Eye (tissue), 1 donor: ENCODE results near the gene CISD2.
"Not testable (repeated sequence)": the region's sequence is repeated elsewhere in the genome, so short reads cannot be mapped to it uniquely, and the experiment has no call there.

Source experiments
- DNase-seq: peaks from one replicate; pipeline ENCODE4 v3.0.0-alpha.2; 2015

The CISD2 gene

GRCh38 chr4:102935716-102936115, 66.9 kb downstream of the CISD2 start:
- DNase-seq: no peak

DNA sequence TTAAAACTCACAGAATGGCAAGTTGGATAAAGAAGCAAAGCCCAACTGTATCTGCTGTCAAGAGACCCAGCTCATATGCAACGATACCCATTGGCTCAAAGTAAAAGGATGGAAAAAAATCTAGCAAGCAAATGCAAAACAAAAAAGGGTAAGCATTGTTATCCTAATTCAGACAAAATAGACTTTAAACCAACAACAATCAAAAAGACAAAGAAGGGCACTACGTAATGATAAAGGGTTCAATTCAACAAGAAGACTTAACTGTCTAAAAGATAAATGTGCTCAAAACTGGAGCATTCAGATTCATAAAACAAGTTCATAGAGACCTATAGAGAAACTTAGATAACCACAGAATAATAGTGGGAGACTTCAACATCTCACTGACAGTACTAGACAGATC, 69.3 kb downstream of the CISD2 start:
- DNase-seq: not testable (repeated sequence)
